K562 (cell line): ENCODE data around the gene GADD45GIP1. TPM values are rescaled to one million over a fixed set of nuclear protein-coding genes. Genes with fewer than 3 reads are reported as not detected.
A peak's percentile ranks its signal among the peaks of the same experiment; 100 is the strongest.

Source experiments
- ATAC-seq: fragments of 200-7000 bp; cut with Tn5 transposase; 3 replicates; pipeline ENCODE4 v1.9.1; 2020; ENCODE audit warnings: moderate library complexity
- BruUV-seq: library from RNA; stranded (reverse); fragments of 400-500 nt; replicated peaks from 2 replicates; lab custom pipeline; 2021; lab: Mats Ljungman, UMichigan
- CTCF ChIA-PET: fragments of 300-600 bp; formaldehyde crosslinking; extraction: SDS; loops from one replicate; lab custom pipeline; 2021; ENCODE audit warnings: low intra/inter-chr PET ratio; lab: Yijun Ruan, JAX
- POLR2A ChIA-PET: fragments of 300-600, 350-650 bp; sonication (Branson Sonifier 250); formaldehyde crosslinking; extraction: SDS; loops from one replicate; lab custom pipeline; 2021; ENCODE audit warnings: antibody characterized with exemption, inconsistent platforms; lab: Yijun Ruan, JAX
- DNase-seq, 4 experiments: peaks; one replicate each; pipeline versions ENCODE4 v3.0.0 to v3.0.0-alpha.2; 2011 to 2018; ENCODE audit warnings: low spot score in 3 of 4, mixed read lengths in 3 of 4; ENCODE audit errors: extremely low read depth in 1 of 4
- FAIRE-seq: peaks from 2 replicates; lab custom pipeline; 2011; peaks lifted over from hg19 to GRCh38; lab: Jason Lieb, UNC
- H2AFZ ChIP-seq: 2 replicates; pipeline ENCODE4 v1.6.0; 2011; ENCODE audit warnings: low read depth, low read length, control low read depth, inconsistent platforms
- H3K27ac ChIP-seq: fragments of 200-600 bp; 3 replicates; pipeline ENCODE4 v1.8.0; 2011; ENCODE audit warnings: low read depth, mild to moderate bottlenecking, control low read depth, inconsistent platforms, low read length, moderate library complexity, mixed read lengths; ENCODE audit errors: extremely low read depth
- H3K27me3 ChIP-seq, 2 experiments: fragments of 300-600 bp in 1 of 2; 2 replicates in 1 of 2; 3 replicates in 1 of 2; pipeline versions ENCODE4 v1.6.0 to v1.8.0; 2011; ENCODE audit warnings: inconsistent platforms in 2 of 2, low read length in 2 of 2, mild to moderate bottlenecking in 1 of 2, mixed read lengths in 1 of 2, moderate library complexity in 1 of 2; ENCODE audit not compliant: control insufficient read depth in 2 of 2, insufficient read depth in 2 of 2
- H3K36me3 ChIP-seq: fragments of 300-600 bp; 3 replicates; pipeline ENCODE4 v1.8.0; 2011; ENCODE audit warnings: mild to moderate bottlenecking, low read length, inconsistent platforms; ENCODE audit not compliant: control insufficient read depth, insufficient read depth
- H3K4me1 ChIP-seq, 2 experiments: fragments of 200-600 bp in 1 of 2; replicated peaks in 1 of 2; 2 replicates in 1 of 2; 3 replicates in 1 of 2; pipeline versions ENCODE4 v1.5.1 to v1.8.0; 2011; ENCODE audit warnings: inconsistent platforms in 2 of 2, low read length in 2 of 2, mild to moderate bottlenecking in 1 of 2, mixed read lengths in 1 of 2, moderate library complexity in 1 of 2; ENCODE audit not compliant: control insufficient read depth in 2 of 2, insufficient read depth in 2 of 2
- H3K4me2 ChIP-seq: 2 replicates; pipeline ENCODE4 v1.6.1; 2011; ENCODE audit warnings: low read length, control low read depth, inconsistent platforms, mixed read lengths; ENCODE audit not compliant: insufficient read depth
- H3K4me3 ChIP-seq: fragments of 200-600 bp; sonication (generic), shearing (Covaris generic); 2 replicates; pipeline ENCODE4 v1.5.1; 2016; ENCODE audit warnings: control low read depth, inconsistent platforms
- H3K79me2 ChIP-seq: fragments of 200-600 bp; 3 replicates; pipeline ENCODE4 v1.8.0; 2011; ENCODE audit warnings: low read length, inconsistent platforms; ENCODE audit not compliant: control insufficient read depth, insufficient read depth
- H3K9ac ChIP-seq, 2 experiments: 2 replicates each; pipeline versions ENCODE4 v1.6.0 to v1.6.1; 2011; ENCODE audit warnings: low read depth in 2 of 2, low read length in 2 of 2, control low read depth in 1 of 2, inconsistent platforms in 1 of 2, mild to moderate bottlenecking in 1 of 2, mixed read lengths in 1 of 2; ENCODE audit not compliant: insufficient read depth in 1 of 2
- H3K9me1 ChIP-seq: one replicate; pipeline ENCODE4 v1.6.0; 2011; ENCODE audit warnings: inconsistent platforms, mild to moderate bottlenecking, low read length, moderate library complexity; ENCODE audit not compliant: control insufficient read depth, insufficient read depth
- H3K9me3 ChIP-seq: replicated peaks from 2 replicates; pipeline ENCODE4 v1.5.1; 2011; ENCODE audit warnings: low read depth, low read length, inconsistent platforms; ENCODE audit not compliant: control insufficient read depth, insufficient read depth
- H4K20me1 ChIP-seq: replicated peaks from 2 replicates; pipeline ENCODE4 v1.6.1; 2011; ENCODE audit warnings: low read length, inconsistent platforms, mixed read lengths; ENCODE audit not compliant: control insufficient read depth, insufficient read depth
- BMI1 ChIP-seq: fragments of 150-350 bp; IDR thresholded peaks from 2 replicates; pipeline ENCODE4 v1.6.1; 2014; ENCODE audit warnings: low read length
- CBX8 ChIP-seq: fragments of 200-600 bp; sonication (generic); IDR thresholded peaks from 2 replicates; pipeline ENCODE4 v1.6.1; 2012; ENCODE audit warnings: borderline replicate concordance, mixed run types, low read depth, mild to moderate bottlenecking, moderate library complexity, mixed read lengths, low read length, control low read depth, inconsistent platforms; ENCODE audit not compliant: poor library complexity, severe bottlenecking; ENCODE audit errors: extremely low read depth
- ETV6 ChIP-seq, 3 experiments: fragments of 150-350 bp in 1 of 3; sonication (generic) in 1 of 3; formaldehyde crosslinking in 1 of 3; IDR thresholded peaks; 2 replicates each; pipeline versions ENCODE4 v1.6.1 to v1.8.0; 2014 to 2022; ENCODE audit warnings: borderline replicate concordance in 2 of 3, low read depth in 2 of 3, antibody characterized with exemption in 1 of 3, low read length in 1 of 3, mild to moderate bottlenecking in 1 of 3, missing genetic modification reagents in 1 of 3
- FOXK1 ChIP-seq: sonication (generic); formaldehyde crosslinking; IDR thresholded peaks from 2 replicates; pipeline ENCODE4 v1.8.0; 2022; ENCODE audit warnings: missing genetic modification reagents, mild to moderate bottlenecking, borderline replicate concordance
- KAT7 ChIP-seq: sonication (generic); formaldehyde crosslinking; IDR thresholded peaks from 2 replicates; pipeline ENCODE4 v1.8.0; 2022; ENCODE audit warnings: missing genetic modification reagents, mild to moderate bottlenecking, borderline replicate concordance
- PML ChIP-seq: IDR thresholded peaks from 2 replicates; pipeline ENCODE4 v1.6.1; 2012; ENCODE audit warnings: low read length, inconsistent platforms
- POLR2AphosphoS2 ChIP-seq: IDR thresholded peaks from 2 replicates; pipeline ENCODE4 v1.6.1; 2012; ENCODE audit warnings: low read length, improper control_type of control experiment
- POLR2AphosphoS5 ChIP-seq: IDR thresholded peaks from 2 replicates; pipeline ENCODE4 v1.6.1; 2011; ENCODE audit warnings: mild to moderate bottlenecking, low read depth, low read length, moderate library complexity; ENCODE audit not compliant: control insufficient read depth, insufficient read depth
- SETDB1 ChIP-seq: IDR thresholded peaks from one replicate; pipeline ENCODE4 v1.6.1; 2012; ENCODE audit warnings: low read length, control low read depth, inconsistent platforms
- SIRT6 ChIP-seq: IDR thresholded peaks from one replicate; pipeline ENCODE4 v1.6.1; 2012; ENCODE audit warnings: low read depth, mild to moderate bottlenecking, control low read depth, inconsistent platforms, low read length, moderate library complexity
- SMARCA5 ChIP-seq: fragments of 450-650 bp; IDR thresholded peaks from 2 replicates; pipeline ENCODE4 v1.6.1; 2016
- TCF7L2 ChIP-seq: fragments of 150-350 bp; IDR thresholded peaks from 2 replicates; pipeline ENCODE4 v1.6.1; 2016; ENCODE audit warnings: low read depth, mild to moderate bottlenecking, low read length, moderate library complexity
- ZBED1 ChIP-seq: IDR thresholded peaks from 2 replicates; pipeline ENCODE4 v1.6.1; 2014
- ZKSCAN3 ChIP-seq: fragments of 250-450 bp; sonication (Bioruptor Pico); IDR thresholded peaks from 2 replicates; pipeline ENCODE4 v1.4.0; 2020
- WGBS: fragments of 100-300 bp; shearing (Covaris generic); methylation state at CpG from one replicate; pipeline ENCODE4 v1.1.6; 2016; ENCODE audit warnings: low coverage, mixed read lengths; ENCODE audit not compliant: insufficient coverage; ENCODE audit errors: missing lambda C conversion rate; 5-methylcytosine and 5-hydroxymethylcytosine counted together
- in situ Hi-C: fragments of 300-500 bp; cut with MboI; formaldehyde crosslinking; loops from 4 replicates; pipeline ENCODE4 v1.15.0; 2018; ENCODE audit warnings: inconsistent platforms, mixed read lengths
- intact Hi-C: fragments of 100-400 bp; cut with micrococcal nuclease; formaldehyde crosslinking; loops from 2 replicates; pipeline ENCODE4 v1.14.2; 2022
- polyA plus RNA-seq, 8 experiments: library from polyadenylated mRNA; depleted of rRNA in 4 of 8; stranded (reverse) in 5 of 8; unstranded in 3 of 8; fragments of >200 nt; fragmentation: Nextera tagmentation in 2 of 8; fragmentation: Illumina TruSeq in 1 of 8; extraction: Ambion mirVana in 2 of 8; extraction: Trizol in 1 of 8; gene quantifications; 2 replicates each; pipeline versions ENCODE4 v1.2.1 to v1.2.3, GENCODE V29; 2011 to 2014; ENCODE audit warnings: inconsistent platforms in 1 of 8, missing spikeins in 1 of 8
- total RNA-seq, 7 experiments: library from RNA; depleted of rRNA in 6 of 7; stranded (reverse); fragments of >200 nt in 6 of 7; fragmentation: Illumina TruSeq in 2 of 7; extraction: Trizol in 2 of 7; gene quantifications; 2 replicates each; pipeline versions ENCODE4 v1.2.1 to v1.2.3, GENCODE V29; 2011 to 2021; ENCODE audit warnings: low replicate concordance in 1 of 7
- TF ChIP-seq, protein P1 (sequence below): fragments of 250-450 bp; sonication (Bioruptor Pico); IDR thresholded peaks from 2 replicates; pipeline ENCODE4 v1.5.0; 2020; ENCODE audit warnings: mild to moderate bottlenecking, borderline replicate concordance
- TF ChIP-seq, protein P2 (sequence below): sonication (generic); formaldehyde crosslinking; IDR thresholded peaks from 2 replicates; pipeline ENCODE4 v1.8.0; 2022; ENCODE audit warnings: mild to moderate bottlenecking, missing genetic modification reagents, borderline replicate concordance

GADD45GIP1 gene
- total and polyA plus RNA-seq, 9 of the 15 experiments (the other 6 are each of a cell fraction or from before 2014, with no cell fraction given) = 5.1 to 161 (median 29.2) TPM

DNA sequence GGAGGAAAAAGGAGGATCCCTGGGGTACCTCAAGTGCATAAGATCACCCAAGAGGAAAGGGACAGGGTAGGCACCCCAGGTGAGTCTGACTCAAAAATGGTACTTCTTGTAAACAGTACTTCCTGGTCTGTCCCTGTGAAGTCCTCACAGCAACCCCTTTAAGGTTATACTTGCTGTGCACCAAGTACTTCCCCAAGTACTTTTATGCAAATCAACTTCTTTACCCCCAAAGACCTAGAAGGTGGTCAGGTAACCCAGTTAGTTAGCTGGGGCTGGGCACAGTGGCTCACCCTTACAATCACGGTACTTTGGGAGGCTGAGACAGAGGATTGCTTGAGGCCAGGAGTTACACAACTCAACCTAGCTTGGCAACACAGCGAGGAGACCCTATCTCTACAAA, 16.1 kb downstream of the GADD45GIP1 start (continued):
- TF ChIP-seq ETV6 (IDR thresholded peaks at IDR 0.05; ENCODE audit: borderline replicate concordance in 1 of 2, low read depth in 2 of 2, low read length in 1 of 2) (no peak), ETV6 (CRISPR knock-in tag; IDR thresholded peaks at IDR 0.05; ENCODE audit: borderline replicate concordance) (no peak), PML (peak; percentile 34; the same call in 1 of the 2 replicates), SMARCA5 (no peak), TCF7L2 (no peak), BMI1 (no peak), SETDB1 (no peak), POLR2AphosphoS5 (peak; percentile 41; the same call in 1 of the 2 replicates), ZBED1 (peak; percentile 54; the same call in 1 of the 2 replicates)
- TF ChIP-seq, protein P1, sequence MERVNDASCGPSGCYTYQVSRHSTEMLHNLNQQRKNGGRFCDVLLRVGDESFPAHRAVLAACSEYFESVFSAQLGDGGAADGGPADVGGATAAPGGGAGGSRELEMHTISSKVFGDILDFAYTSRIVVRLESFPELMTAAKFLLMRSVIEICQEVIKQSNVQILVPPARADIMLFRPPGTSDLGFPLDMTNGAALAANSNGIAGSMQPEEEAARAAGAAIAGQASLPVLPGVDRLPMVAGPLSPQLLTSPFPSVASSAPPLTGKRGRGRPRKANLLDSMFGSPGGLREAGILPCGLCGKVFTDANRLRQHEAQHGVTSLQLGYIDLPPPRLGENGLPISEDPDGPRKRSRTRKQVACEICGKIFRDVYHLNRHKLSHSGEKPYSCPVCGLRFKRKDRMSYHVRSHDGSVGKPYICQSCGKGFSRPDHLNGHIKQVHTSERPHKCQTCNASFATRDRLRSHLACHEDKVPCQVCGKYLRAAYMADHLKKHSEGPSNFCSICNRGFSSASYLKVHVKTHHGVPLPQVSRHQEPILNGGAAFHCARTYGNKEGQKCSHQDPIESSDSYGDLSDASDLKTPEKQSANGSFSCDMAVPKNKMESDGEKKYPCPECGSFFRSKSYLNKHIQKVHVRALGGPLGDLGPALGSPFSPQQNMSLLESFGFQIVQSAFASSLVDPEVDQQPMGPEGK (CRISPR knock-in tag) = no peak
- TF ChIP-seq, all 486 proteins: peak for 4

DNA sequence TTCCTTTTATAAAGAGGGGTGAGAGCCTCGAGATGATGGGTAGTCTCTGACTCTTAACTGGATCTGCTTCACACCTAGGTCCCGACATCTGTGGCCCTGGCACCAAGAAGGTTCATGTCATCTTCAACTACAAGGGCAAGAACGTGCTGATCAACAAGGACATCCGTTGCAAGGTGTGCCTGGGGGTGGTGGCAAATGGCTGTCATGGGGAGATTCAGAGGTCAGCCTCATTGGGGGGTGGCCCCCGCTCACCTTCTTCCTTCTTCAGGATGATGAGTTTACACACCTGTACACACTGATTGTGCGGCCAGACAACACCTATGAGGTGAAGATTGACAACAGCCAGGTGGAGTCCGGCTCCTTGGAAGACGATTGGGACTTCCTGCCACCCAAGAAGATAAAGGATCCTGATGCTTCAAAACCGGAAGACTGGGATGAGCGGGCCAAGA, 17.0 kb downstream of the GADD45GIP1 start:
- FAIRE-seq (no peak), DNase-seq (peak in 1 of 4 experiments; percentile 13), ATAC-seq (no peak)
- intact Hi-C loops (loop anchor here (5.0 kb wide), 1 partner anchor 53 kb away; the partner anchor contains the start of gene KLF1), in situ Hi-C loops (no loop called here)
- H3K4me1 ChIP-seq = peaks cover 29 to 44% of the 10 kb centered on the region in 2 experiments
- peak overlapping the region; percentile 90 for H3K4me3 ChIP-seq
- H3K36me3 ChIP-seq = peaks cover 60% of the 10 kb centered on the region
- 53% methylated on average over 10 of the region's 10 CpGs for WGBS
- peaks cover 31% of the 10 kb centered on the region for H4K20me1 ChIP-seq
- H2AFZ ChIP-seq = no peak overlapping the region
- H3K27me3 ChIP-seq = no peaks in the 10 kb centered on the region
- peak overlapping the region; percentile 98 for H3K4me2 ChIP-seq
- peaks cover 8% of the 10 kb centered on the region for H3K9me1 ChIP-seq
- H3K9ac ChIP-seq = peak overlapping the region; percentile 83 to 99
- POLR2A ChIA-PET = interaction anchor here (0.9 to 1.7 kb wide), 3 partner anchors 8 to 163 kb away, joined by 3 to 5 read pairs (median 5); no protein-coding TSS in a partner anchor
- H3K79me2 ChIP-seq = peaks cover 51% of the 10 kb centered on the region
- no TSS peak for BruUV-seq
- H3K27ac ChIP-seq = peak overlapping the region; percentile 60
- H3K9me3 ChIP-seq = no peaks in the 10 kb centered on the region
- CTCF ChIA-PET = no interaction called here
- TF ChIP-seq SIRT6 (peak; percentile 48), KAT7 (CRISPR knock-in tag) (peak; percentile 74), ZKSCAN3 (CRISPR knock-in tag) (no peak), FOXK1 (CRISPR knock-in tag) (0 out of 2 replicates have a peak, but pooled peaks have one; percentile 37), CBX8 (no peak), POLR2AphosphoS2 (0 out of 2 replicates have a peak, but pooled peaks have one; percentile 3)
- TF ChIP-seq, protein P2, sequence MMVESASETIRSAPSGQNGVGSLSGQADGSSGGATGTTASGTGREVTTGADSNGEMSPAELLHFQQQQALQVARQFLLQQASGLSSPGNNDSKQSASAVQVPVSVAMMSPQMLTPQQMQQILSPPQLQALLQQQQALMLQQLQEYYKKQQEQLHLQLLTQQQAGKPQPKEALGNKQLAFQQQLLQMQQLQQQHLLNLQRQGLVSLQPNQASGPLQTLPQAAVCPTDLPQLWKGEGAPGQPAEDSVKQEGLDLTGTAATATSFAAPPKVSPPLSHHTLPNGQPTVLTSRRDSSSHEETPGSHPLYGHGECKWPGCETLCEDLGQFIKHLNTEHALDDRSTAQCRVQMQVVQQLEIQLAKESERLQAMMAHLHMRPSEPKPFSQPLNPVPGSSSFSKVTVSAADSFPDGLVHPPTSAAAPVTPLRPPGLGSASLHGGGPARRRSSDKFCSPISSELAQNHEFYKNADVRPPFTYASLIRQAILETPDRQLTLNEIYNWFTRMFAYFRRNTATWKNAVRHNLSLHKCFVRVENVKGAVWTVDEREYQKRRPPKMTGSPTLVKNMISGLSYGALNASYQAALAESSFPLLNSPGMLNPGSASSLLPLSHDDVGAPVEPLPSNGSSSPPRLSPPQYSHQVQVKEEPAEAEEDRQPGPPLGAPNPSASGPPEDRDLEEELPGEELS = peak; percentile 62; the same call in 1 of the 2 replicates
